CD4-positive, CD25-positive, alpha-beta regulatory T cell (primary cell): Measurements from ENCODE around the gene AFF3. TPM values are rescaled to one million over a fixed set of nuclear protein-coding genes. Genes with fewer than 3 reads are reported as not detected.

Experiments used
- ATAC-seq, 2 donors: fragments of 150-1000 bp; cut with Tn5 transposase; one replicate each; pipeline ENCODE4 v1.10.0; 2021; ENCODE audit warnings: low read depth in 2 of 2, moderate number of reproducible peaks in 2 of 2, moderate library complexity in 1 of 2
- DNase-seq, 3 donors: peaks; one replicate each; pipeline versions ENCODE4 v3.0.0 to v3.0.0-alpha.2; 2012 to 2022; ENCODE audit warnings: mixed read lengths in 1 of 3
- H3K27ac ChIP-seq: one replicate; pipeline ENCODE4 v1.7.0; 2013; ENCODE audit warnings: mild to moderate bottlenecking, low read length; ENCODE audit not compliant: insufficient read depth, poor library complexity, severe bottlenecking
- H3K27me3 ChIP-seq: one replicate; pipeline ENCODE4 v1.7.0; 2013; ENCODE audit warnings: low read length; ENCODE audit not compliant: control insufficient read depth, insufficient read depth
- H3K36me3 ChIP-seq: one replicate; pipeline ENCODE4 v1.7.0; 2013; ENCODE audit warnings: mild to moderate bottlenecking, low read length, moderate library complexity; ENCODE audit not compliant: control insufficient read depth, insufficient read depth
- H3K4me1 ChIP-seq: 2 replicates; pipeline ENCODE4 v1.7.0; 2013; ENCODE audit warnings: mild to moderate bottlenecking, low read length; ENCODE audit not compliant: insufficient read depth, control insufficient read depth, poor library complexity, severe bottlenecking
- H3K4me3 ChIP-seq: one replicate; pipeline ENCODE4 v1.7.0; 2013; ENCODE audit warnings: low read depth, mild to moderate bottlenecking, low read length, moderate library complexity
- H3K9me3 ChIP-seq, 2 experiments: 1 replicate in 1 of 2; 2 replicates in 1 of 2; pipeline ENCODE4 v1.7.0; 2013; ENCODE audit warnings: low read length in 2 of 2, mild to moderate bottlenecking in 1 of 2, moderate library complexity in 1 of 2; ENCODE audit not compliant: control insufficient read depth in 2 of 2
- H3K27ac Mint-ChIP-seq, 3 donors: one replicate each; pipeline ENCODE4 v1.8.0; 2020 to 2022; ENCODE audit warnings: mild to moderate bottlenecking in 3 of 3, mixed read lengths in 3 of 3, moderate library complexity in 2 of 3
- H3K27me3 Mint-ChIP-seq: one replicate; pipeline ENCODE4 v1.8.0; 2022; ENCODE audit warnings: mild to moderate bottlenecking, mixed read lengths
- H3K36me3 Mint-ChIP-seq: one replicate; pipeline ENCODE4 v1.8.0; 2020; ENCODE audit warnings: mixed read lengths
- H3K4me1 Mint-ChIP-seq, 4 donors: one replicate each; pipeline ENCODE4 v1.8.0; 2020 to 2022; ENCODE audit warnings: mixed read lengths in 4 of 4, mild to moderate bottlenecking in 1 of 4
- H3K4me3 Mint-ChIP-seq, 4 donors: one replicate each; pipeline ENCODE4 v1.8.0; 2020 to 2022; ENCODE audit warnings: mild to moderate bottlenecking in 4 of 4, mixed read lengths in 4 of 4, moderate library complexity in 3 of 4
- H3K9me3 Mint-ChIP-seq, 7 donors: one replicate each; pipeline ENCODE4 v1.8.0; 2020 to 2022; ENCODE audit warnings: mixed read lengths in 7 of 7, mild to moderate bottlenecking in 3 of 7, moderate library complexity in 2 of 7
- polyA plus RNA-seq, 4 donors: library from polyadenylated mRNA; unstranded; fragments of 300-500 nt; fragmentation: Illumina TruSeq; gene quantifications; one replicate each; pipeline ENCODE4 v1.2.3, GENCODE V29; 2021
- total RNA-seq: library from RNA; stranded (reverse); gene quantifications from one replicate; pipeline ENCODE4 v1.2.3, GENCODE V29; 2022

AFF3 gene
- total and polyA plus RNA-seq, 5 donors from 2014 or later, result 0.82 to 10.1 (median 4.2) TPM

- DNase-seq (no peak), ATAC-seq (no peak)
- Mint-ChIP-seq H3K27me3 (no peaks in the 10 kb centered on the region), H3K27ac (no peak overlapping the region), H3K36me3 (peaks cover 14% of the 10 kb centered on the region), H3K9me3 (peaks cover 0 to 1% (median 0%) of the 10 kb centered on the region in 7 donors), H3K4me3 (no peak overlapping the region), H3K4me1 (no peaks in the 10 kb centered on the region)
- no peaks in the 10 kb centered on the region for H3K9me3 ChIP-seq
- H3K27me3 ChIP-seq, result no peaks in the 10 kb centered on the region
- no peak overlapping the region for H3K27ac ChIP-seq
- no peak overlapping the region for H3K4me3 ChIP-seq
- no peaks in the 10 kb centered on the region for H3K36me3 ChIP-seq
- H3K4me1 ChIP-seq, result no peaks in the 10 kb centered on the region
Observed at GRCh38 chr2:100046961-100047947, 95.1 kb downstream of the AFF3 start.

DNA sequence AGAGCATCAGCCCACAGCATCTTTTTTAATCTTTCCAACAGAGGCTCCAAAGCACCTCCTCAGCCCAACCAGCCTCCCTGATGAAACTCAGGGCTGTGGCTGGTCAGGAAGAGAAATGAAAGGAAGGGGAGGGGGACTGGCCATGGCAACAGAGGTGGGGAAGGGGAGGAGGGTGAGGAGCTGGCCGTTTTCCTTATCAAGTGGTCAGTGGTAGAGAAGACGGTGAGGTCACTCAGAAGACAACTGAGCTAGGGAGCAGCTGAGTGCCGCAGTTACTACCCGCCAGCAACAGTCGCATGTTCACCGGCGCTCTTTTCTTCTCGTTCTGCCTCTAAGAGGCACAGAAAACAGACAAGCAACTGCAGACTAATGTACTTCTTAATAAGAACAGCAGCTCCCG is 97.4 kb downstream of the AFF3 start:
- no peak overlapping the region for H3K4me3 Mint-ChIP-seq
- H3K36me3 Mint-ChIP-seq, result peaks cover 4% of the 10 kb centered on the region
- no peaks in the 10 kb centered on the region for H3K4me1 ChIP-seq
- ATAC-seq (no peak), DNase-seq (no peak)
- no peaks in the 10 kb centered on the region for H3K4me1 Mint-ChIP-seq
- no peaks in the 10 kb centered on the region for H3K36me3 ChIP-seq
- no peaks in the 10 kb centered on the region for H3K9me3 ChIP-seq
- H3K27ac ChIP-seq, result no peak overlapping the region
- no peaks in the 10 kb centered on the region for H3K27me3 Mint-ChIP-seq
- no peak overlapping the region for H3K27ac Mint-ChIP-seq
- no peaks in the 10 kb centered on the region for H3K9me3 Mint-ChIP-seq
- H3K27me3 ChIP-seq, result no peaks in the 10 kb centered on the region
- H3K4me3 ChIP-seq, result no peak overlapping the region

DNA sequence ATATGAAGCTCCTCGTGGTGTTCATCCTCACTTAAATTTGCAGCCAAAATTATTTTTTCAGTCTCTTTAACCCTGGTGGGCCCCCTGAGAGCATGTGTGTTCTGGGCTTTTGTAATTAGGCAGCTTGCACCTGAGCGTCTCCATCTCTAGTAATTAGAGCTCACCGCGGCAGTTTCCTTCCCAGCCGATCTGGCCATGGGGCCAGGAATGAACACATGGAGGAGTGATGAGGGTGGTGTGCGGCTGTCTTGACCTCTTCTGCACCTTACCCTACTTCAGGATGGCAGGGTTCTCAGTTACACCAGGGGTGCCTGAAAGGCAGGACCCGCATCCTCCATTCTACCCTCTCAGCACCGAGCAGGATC is 98.5 kb downstream of the AFF3 start:
- Mint-ChIP-seq H3K9me3 (no peaks in the 10 kb centered on the region), H3K27me3 (no peaks in the 10 kb centered on the region), H3K4me3 (no peak overlapping the region), H3K27ac (no peak overlapping the region), H3K36me3 (peaks cover 7% of the 10 kb centered on the region), H3K4me1 (peaks cover 0 to 2% (median 0%) of the 10 kb centered on the region in 4 donors)
- ATAC-seq (no peak), DNase-seq (no peak)
- no peak overlapping the region for H3K4me3 ChIP-seq
- no peak overlapping the region for H3K27ac ChIP-seq
- H3K36me3 ChIP-seq, result no peaks in the 10 kb centered on the region
- no peaks in the 10 kb centered on the region for H3K27me3 ChIP-seq
- H3K4me1 ChIP-seq, result no peaks in the 10 kb centered on the region
- H3K9me3 ChIP-seq, result no peaks in the 10 kb centered on the region

- peaks cover 7% of the 10 kb centered on the region for H3K36me3 Mint-ChIP-seq
- no peak for DNase-seq
- H3K27me3 Mint-ChIP-seq, result no peaks in the 10 kb centered on the region
Observed at GRCh38 chr2:100043081-100043890, 99.1 kb downstream of the AFF3 start.

DNA sequence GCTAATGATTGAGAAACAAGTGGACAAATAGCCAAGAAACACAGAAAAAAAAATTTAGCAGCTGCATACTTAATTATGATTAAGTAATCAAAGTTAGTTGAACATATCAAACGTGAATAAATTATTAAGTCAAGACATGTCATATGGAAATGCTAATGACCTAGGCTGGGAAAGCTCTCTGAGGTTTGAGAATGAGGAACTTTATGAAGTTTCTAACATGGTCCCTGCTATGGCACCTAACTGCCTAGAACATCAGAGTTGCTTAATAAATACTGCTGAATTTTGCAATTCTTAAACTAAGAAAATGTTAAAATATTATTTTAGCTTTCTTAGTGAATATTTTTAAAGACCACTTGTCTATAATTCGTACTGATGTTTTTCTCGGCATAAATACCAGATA is 99.8 kb downstream of the AFF3 start:
- ATAC-seq, result no peak
- H3K4me1 Mint-ChIP-seq, result peaks cover 0 to 2% (median 0%) of the 10 kb centered on the region in 4 donors
- no peaks in the 10 kb centered on the region for H3K36me3 ChIP-seq
- no peak overlapping the region for H3K4me3 ChIP-seq
- no peak for DNase-seq
- H3K27me3 Mint-ChIP-seq, result no peaks in the 10 kb centered on the region
- H3K4me3 Mint-ChIP-seq, result no peak overlapping the region
- H3K27ac Mint-ChIP-seq, result no peak overlapping the region
- no peaks in the 10 kb centered on the region for H3K27me3 ChIP-seq
- H3K36me3 Mint-ChIP-seq, result peaks cover 7% of the 10 kb centered on the region
- H3K9me3 ChIP-seq, result no peaks in the 10 kb centered on the region
- H3K9me3 Mint-ChIP-seq, result no peaks in the 10 kb centered on the region
- H3K27ac ChIP-seq, result no peak overlapping the region
- no peaks in the 10 kb centered on the region for H3K4me1 ChIP-seq

More at GRCh38 chr2:100043081-100043890, 99.1 kb downstream of the AFF3 start:
- no peaks in the 10 kb centered on the region for H3K4me1 ChIP-seq
- no peaks in the 10 kb centered on the region for H3K27me3 ChIP-seq
- H3K9me3 ChIP-seq, result no peaks in the 10 kb centered on the region
- no peak overlapping the region for H3K27ac ChIP-seq
- Mint-ChIP-seq H3K4me1 (peaks cover 0 to 2% (median 0%) of the 10 kb centered on the region in 4 donors), H3K9me3 (no peaks in the 10 kb centered on the region), H3K4me3 (no peak overlapping the region), H3K27ac (no peak overlapping the region)
- H3K4me3 ChIP-seq, result no peak overlapping the region
- no peak for ATAC-seq
- H3K36me3 ChIP-seq, result no peaks in the 10 kb centered on the region

GRCh38 chr2:100041946-100042345 is 100.4 kb downstream of the AFF3 start:
- H3K9me3 ChIP-seq, result no peaks in the 10 kb centered on the region
- Mint-ChIP-seq H3K4me1 (peaks cover 0 to 2% (median 0%) of the 10 kb centered on the region in 4 donors), H3K9me3 (no peaks in the 10 kb centered on the region), H3K36me3 (peaks cover 7% of the 10 kb centered on the region), H3K27ac (no peak overlapping the region), H3K27me3 (no peaks in the 10 kb centered on the region), H3K4me3 (no peak overlapping the region)
- H3K4me3 ChIP-seq, result no peak overlapping the region
- H3K36me3 ChIP-seq, result no peaks in the 10 kb centered on the region
- no peak overlapping the region for H3K27ac ChIP-seq
- DNase-seq (no peak), ATAC-seq (no peak)
- H3K27me3 ChIP-seq, result no peaks in the 10 kb centered on the region
- H3K4me1 ChIP-seq, result no peaks in the 10 kb centered on the region

DNA sequence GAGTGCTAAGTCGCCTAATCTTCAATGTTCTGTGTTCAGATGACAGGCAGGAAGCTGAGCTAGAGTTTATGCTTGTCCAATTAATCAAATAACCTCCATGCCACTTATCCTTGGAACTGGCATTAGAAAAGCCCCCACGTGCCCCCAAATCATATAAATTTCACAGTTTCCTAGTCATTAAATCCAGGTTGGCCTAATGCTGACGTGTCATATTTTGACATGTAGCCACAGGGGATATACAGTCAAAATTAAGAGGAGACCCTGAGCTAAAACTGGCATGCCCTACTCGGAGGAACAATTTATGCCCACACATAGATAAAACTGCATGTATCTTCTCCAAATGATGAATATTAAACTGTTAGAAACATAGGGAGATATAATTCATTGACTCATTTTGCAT is 101.0 kb downstream of the AFF3 start:
- Mint-ChIP-seq H3K9me3 (no peaks in the 10 kb centered on the region), H3K27ac (no peak overlapping the region), H3K27me3 (no peaks in the 10 kb centered on the region), H3K4me1 (peaks cover 0 to 6% (median 0%) of the 10 kb centered on the region in 4 donors), H3K4me3 (no peak overlapping the region), H3K36me3 (peaks cover 7% of the 10 kb centered on the region)
- DNase-seq, result no peak
- H3K36me3 ChIP-seq, result no peaks in the 10 kb centered on the region
- H3K4me1 ChIP-seq, result no peaks in the 10 kb centered on the region
- H3K27me3 ChIP-seq, result no peaks in the 10 kb centered on the region
- no peak overlapping the region for H3K27ac ChIP-seq
- ATAC-seq, result no peak
- H3K9me3 ChIP-seq, result no peaks in the 10 kb centered on the region
- H3K4me3 ChIP-seq, result no peak overlapping the region
